ENCODE results near the gene ZNF521. TPM values are rescaled to one million over a fixed set of nuclear protein-coding genes. Genes with fewer than 3 reads are reported as not detected.

Gene ZNF521
- total RNA-seq, 1 donor from 2014 or later, result 10.3 TPM

GRCh38 chr18:25086876-25087275, 265.1 kb downstream of the ZNF521 start:
- Histone ChIP-seq H3K27ac (replicated peaks) (no peak overlapping the region), H3K4me1 (no peaks in the 10 kb centered on the region), H3K27me3 (ENCODE audit: low read depth) (no peaks in the 10 kb centered on the region), H3K36me3 (peaks cover 33% of the 10 kb centered on the region), H3K4me3 (no peak overlapping the region), H3K9me3 (replicated peaks) (no peaks in the 10 kb centered on the region)
- TF ChIP-seq, protein P1, sequence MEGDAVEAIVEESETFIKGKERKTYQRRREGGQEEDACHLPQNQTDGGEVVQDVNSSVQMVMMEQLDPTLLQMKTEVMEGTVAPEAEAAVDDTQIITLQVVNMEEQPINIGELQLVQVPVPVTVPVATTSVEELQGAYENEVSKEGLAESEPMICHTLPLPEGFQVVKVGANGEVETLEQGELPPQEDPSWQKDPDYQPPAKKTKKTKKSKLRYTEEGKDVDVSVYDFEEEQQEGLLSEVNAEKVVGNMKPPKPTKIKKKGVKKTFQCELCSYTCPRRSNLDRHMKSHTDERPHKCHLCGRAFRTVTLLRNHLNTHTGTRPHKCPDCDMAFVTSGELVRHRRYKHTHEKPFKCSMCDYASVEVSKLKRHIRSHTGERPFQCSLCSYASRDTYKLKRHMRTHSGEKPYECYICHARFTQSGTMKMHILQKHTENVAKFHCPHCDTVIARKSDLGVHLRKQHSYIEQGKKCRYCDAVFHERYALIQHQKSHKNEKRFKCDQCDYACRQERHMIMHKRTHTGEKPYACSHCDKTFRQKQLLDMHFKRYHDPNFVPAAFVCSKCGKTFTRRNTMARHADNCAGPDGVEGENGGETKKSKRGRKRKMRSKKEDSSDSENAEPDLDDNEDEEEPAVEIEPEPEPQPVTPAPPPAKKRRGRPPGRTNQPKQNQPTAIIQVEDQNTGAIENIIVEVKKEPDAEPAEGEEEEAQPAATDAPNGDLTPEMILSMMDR (IDR thresholded peaks at IDR 0.05; ENCODE audit: borderline replicate concordance), result no peak
- intact Hi-C loops (cut with micrococcal nuclease), result no loop called here
- DNase-seq, result no peak

- no peak overlapping the region for H3K27ac ChIP-seq (replicated peaks)
Measured at GRCh38 chr18:25081001-25081400, 271.0 kb downstream of the ZNF521 start.

DNA sequence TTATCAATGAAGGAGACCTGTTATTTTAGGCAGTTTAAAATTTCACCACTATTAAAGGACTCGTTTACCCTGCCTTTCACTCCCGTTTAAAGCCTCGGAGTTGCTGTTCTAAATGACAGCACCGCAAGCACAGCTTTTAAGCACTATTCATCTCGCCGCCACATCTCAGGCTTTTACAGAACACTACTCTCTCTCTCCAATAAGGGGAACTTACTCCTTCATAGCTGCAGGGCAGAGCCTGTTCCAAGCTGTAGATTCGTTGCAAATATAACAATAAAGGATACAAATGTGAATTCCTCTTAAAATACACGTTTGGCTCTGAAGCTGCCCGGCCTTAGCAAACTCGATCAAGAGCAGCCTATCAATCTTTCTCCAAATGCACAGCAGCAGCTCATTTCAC, 271.8 kb downstream of the ZNF521 start:
- intact Hi-C loops (cut with micrococcal nuclease), result no loop called here
- Histone ChIP-seq H3K27me3 (ENCODE audit: low read depth) (no peaks in the 10 kb centered on the region), H3K4me3 (no peak overlapping the region), H3K36me3 (no peaks in the 10 kb centered on the region), H3K4me1 (peaks cover 11% of the 10 kb centered on the region), H3K27ac (replicated peaks) (no peak overlapping the region), H3K9me3 (replicated peaks) (no peaks in the 10 kb centered on the region)
- TF ChIP-seq, protein P1 (IDR thresholded peaks at IDR 0.05; ENCODE audit: borderline replicate concordance), result no peak
- no peak for DNase-seq

More at GRCh38 chr18:25081001-25081400, 271.0 kb downstream of the ZNF521 start:
- no peaks in the 10 kb centered on the region for H3K27me3 ChIP-seq (ENCODE audit: low read depth)
- no peak overlapping the region for H3K4me3 ChIP-seq
- peaks cover 11% of the 10 kb centered on the region for H3K4me1 ChIP-seq
- no peak for DNase-seq
- intact Hi-C loops (cut with micrococcal nuclease), result no loop called here
- no peaks in the 10 kb centered on the region for H3K36me3 ChIP-seq
- no peaks in the 10 kb centered on the region for H3K9me3 ChIP-seq (replicated peaks)
- TF ChIP-seq, protein P1 (IDR thresholded peaks at IDR 0.05; ENCODE audit: borderline replicate concordance), result no peak

DNA sequence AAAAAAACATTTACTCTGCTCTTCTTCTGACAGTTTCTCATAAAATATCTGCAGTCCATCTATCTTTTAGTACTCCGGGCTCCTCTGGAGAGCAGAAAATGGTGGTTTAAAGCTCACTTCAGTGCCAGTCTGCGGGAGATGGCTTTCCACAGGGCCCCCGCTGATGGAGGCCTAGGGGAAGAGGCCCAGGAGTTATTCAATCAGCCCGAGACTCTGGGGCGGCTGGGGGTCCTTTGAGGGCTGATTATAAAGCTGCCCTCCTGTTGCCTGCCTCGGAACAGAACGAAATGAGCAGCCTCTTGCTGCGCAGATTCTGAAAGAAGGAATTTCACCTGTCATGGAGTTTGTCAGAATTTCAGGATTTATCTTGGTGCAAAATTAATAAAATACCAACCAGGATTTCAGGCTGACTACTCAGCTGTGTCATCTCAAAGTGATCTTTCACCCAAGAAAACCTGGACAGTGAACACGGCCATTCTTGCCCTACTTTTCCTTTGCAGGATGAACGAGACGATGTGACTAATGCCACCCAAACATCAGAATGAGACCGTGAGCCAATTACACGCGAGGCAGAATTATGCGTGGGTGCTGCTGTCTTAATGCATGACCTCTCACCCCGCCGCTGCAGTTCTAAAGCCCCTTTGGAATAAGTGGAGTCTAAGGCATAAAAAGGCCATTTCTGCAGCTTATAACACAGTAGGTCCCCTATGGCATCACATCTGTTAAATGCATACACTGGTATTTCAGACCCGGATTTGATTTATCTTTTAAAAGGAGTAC, 273.8 kb downstream of the ZNF521 start:
- no peak overlapping the region for H3K4me3 ChIP-seq
- no peak for DNase-seq
- intact Hi-C loops (cut with micrococcal nuclease), result no loop called here
- TF ChIP-seq, protein P1 (IDR thresholded peaks at IDR 0.05; ENCODE audit: borderline replicate concordance), result no peak
- no peaks in the 10 kb centered on the region for H3K36me3 ChIP-seq
- H3K9me3 ChIP-seq (replicated peaks), result no peaks in the 10 kb centered on the region
- H3K27me3 ChIP-seq (ENCODE audit: low read depth), result no peaks in the 10 kb centered on the region
- peaks cover 11% of the 10 kb centered on the region for H3K4me1 ChIP-seq
- no peak overlapping the region for H3K27ac ChIP-seq (replicated peaks)

DNA sequence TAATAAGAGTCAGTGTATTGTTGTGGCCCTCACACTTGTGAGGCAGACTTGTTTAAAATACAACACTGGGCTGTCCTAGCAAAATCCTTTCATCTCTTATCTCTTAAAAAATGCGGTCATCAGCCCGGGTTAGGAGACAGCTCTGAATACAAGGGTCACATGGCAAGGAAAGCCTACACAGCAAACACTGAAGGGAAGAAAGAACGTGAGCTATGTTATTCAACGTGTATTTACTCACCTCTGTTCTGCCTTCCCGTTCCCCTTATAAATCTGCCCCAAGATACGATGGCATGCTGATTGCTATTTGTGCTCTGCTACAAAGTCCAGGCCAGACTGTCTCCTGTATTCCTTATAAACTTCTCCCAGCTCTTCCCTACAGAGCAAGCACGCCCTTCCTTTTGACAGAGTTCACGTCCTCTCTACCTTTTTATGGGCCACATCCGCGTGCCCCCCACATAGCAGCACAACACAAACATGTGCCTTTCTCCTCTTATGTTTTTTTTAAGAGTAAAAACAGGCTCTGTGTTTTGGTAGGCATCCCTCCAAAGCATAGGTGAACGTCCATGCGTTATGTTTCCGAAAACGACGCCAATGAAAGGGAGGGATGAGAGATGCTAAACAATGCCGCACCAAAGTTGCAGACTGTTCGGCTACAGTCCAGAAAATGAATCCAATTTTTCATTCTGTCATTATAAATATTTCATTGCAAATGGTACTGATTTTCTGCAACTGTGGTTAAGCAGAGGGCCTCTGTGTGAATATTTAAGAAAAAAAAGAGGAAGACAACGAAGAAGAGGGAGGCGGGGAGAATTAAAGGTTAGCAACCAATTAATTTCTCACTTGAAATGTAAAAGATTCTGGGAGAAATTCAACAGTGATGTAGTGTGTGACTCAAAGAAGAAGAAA, 274.7 kb downstream of the ZNF521 start:
- no peak for DNase-seq
- Histone ChIP-seq H3K36me3 (no peaks in the 10 kb centered on the region), H3K27ac (replicated peaks) (no peak overlapping the region), H3K4me3 (no peak overlapping the region), H3K27me3 (ENCODE audit: low read depth) (no peaks in the 10 kb centered on the region), H3K4me1 (peaks cover 11% of the 10 kb centered on the region), H3K9me3 (replicated peaks) (no peaks in the 10 kb centered on the region)
- TF ChIP-seq, protein P1 (IDR thresholded peaks at IDR 0.05; ENCODE audit: borderline replicate concordance), result no peak
- intact Hi-C loops (cut with micrococcal nuclease), result no loop called here

All from left ventricle myocardium inferior (tissue), 1 donor.